ENCODE data around the gene SMIM27.

GRCh38 chr9:32503008-32503407 is 49.1 kb upstream of the SMIM27 start:
- TF ChIP-seq EZH2 (IDR thresholded peaks at IDR 0.05) (no peak), POLR2A (IDR thresholded peaks at IDR 0.05; ENCODE audit: borderline replicate concordance, extremely low read depth, insufficient read depth, insufficient read length) (no peak)
- TF ChIP-seq, protein P1, sequence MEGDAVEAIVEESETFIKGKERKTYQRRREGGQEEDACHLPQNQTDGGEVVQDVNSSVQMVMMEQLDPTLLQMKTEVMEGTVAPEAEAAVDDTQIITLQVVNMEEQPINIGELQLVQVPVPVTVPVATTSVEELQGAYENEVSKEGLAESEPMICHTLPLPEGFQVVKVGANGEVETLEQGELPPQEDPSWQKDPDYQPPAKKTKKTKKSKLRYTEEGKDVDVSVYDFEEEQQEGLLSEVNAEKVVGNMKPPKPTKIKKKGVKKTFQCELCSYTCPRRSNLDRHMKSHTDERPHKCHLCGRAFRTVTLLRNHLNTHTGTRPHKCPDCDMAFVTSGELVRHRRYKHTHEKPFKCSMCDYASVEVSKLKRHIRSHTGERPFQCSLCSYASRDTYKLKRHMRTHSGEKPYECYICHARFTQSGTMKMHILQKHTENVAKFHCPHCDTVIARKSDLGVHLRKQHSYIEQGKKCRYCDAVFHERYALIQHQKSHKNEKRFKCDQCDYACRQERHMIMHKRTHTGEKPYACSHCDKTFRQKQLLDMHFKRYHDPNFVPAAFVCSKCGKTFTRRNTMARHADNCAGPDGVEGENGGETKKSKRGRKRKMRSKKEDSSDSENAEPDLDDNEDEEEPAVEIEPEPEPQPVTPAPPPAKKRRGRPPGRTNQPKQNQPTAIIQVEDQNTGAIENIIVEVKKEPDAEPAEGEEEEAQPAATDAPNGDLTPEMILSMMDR (IDR thresholded peaks at IDR 0.05 in 2 of 3, conservative IDR thresholded peaks at IDR 0.05 in 1 of 3; ENCODE audit: borderline replicate concordance in 1 of 3, insufficient read depth in 1 of 3, low read depth in 2 of 3, low read length in 2 of 3) = no peak
